HepG2 (cell line): Measurements from ENCODE around the gene ARHGAP23. TPM values are rescaled to one million over a fixed set of nuclear protein-coding genes. Genes with fewer than 3 reads are reported as not detected.

ENCODE experiments used
- ATAC-seq: fragments of 200-7000 bp; cut with Tn5 transposase; 3 replicates; pipeline ENCODE4 v1.9.1; 2020; ENCODE audit warnings: mild to moderate bottlenecking, moderate library complexity
- Bru-seq: library from RNA; stranded (reverse); fragments of 400-500 nt; gene quantifications from one replicate; lab custom pipeline; 2021; lab: Mats Ljungman, UMichigan
- BruChase-seq, 2 experiments: library from RNA; stranded (reverse); fragments of 400-500 nt; gene quantifications; one replicate each; lab custom pipeline; 2021; lab: Mats Ljungman, UMichigan
- BruUV-seq: library from RNA; stranded (reverse); fragments of 400-500 nt; replicated peaks from 2 replicates; lab custom pipeline; 2021; lab: Mats Ljungman, UMichigan
- CTCF ChIA-PET: fragments of 300-600 bp; formaldehyde crosslinking; extraction: SDS; loops from one replicate; lab custom pipeline; 2021; ENCODE audit warnings: low total read pairs, inconsistent platforms, low intra/inter-chr PET ratio; lab: Yijun Ruan, JAX
- POLR2A ChIA-PET: fragments of 350-600 bp; sonication (Branson Sonifier 250); formaldehyde crosslinking; loops from one replicate; lab custom pipeline; 2020; ENCODE audit warnings: antibody characterized with exemption, inconsistent platforms; lab: Yijun Ruan, JAX
- DNase-seq: peaks from one replicate; pipeline ENCODE4 v3.0.0-alpha.2; 2015; ENCODE audit warnings: low spot score
- FAIRE-seq: peaks from 3 replicates; lab custom pipeline; 2011; peaks lifted over from hg19 to GRCh38; lab: Jason Lieb, UNC
- H2AFZ ChIP-seq: one replicate; pipeline ENCODE4 v1.6.1; 2011; ENCODE audit warnings: low read length, inconsistent platforms
- H3K27ac ChIP-seq: fragments of 300-600 bp; 3 replicates; pipeline ENCODE4 v1.8.0; 2011; ENCODE audit warnings: mixed run types, mild to moderate bottlenecking, mixed read lengths, low read length, inconsistent platforms; ENCODE audit not compliant: insufficient read depth; ENCODE audit errors: extremely low read length
- H3K27me3 ChIP-seq, 2 experiments: fragments of 200-600 bp in 1 of 2; 2 replicates in 1 of 2; 3 replicates in 1 of 2; pipeline versions ENCODE4 v1.6.0 to v1.8.0; 2011; ENCODE audit warnings: low read length in 2 of 2, mild to moderate bottlenecking in 2 of 2, moderate library complexity in 2 of 2, inconsistent platforms in 1 of 2; ENCODE audit not compliant: insufficient read depth in 2 of 2, control insufficient read depth in 1 of 2
- H3K36me3 ChIP-seq, 2 experiments: fragments of 200-600 bp in 1 of 2; replicated peaks in 1 of 2; 2 replicates in 1 of 2; 3 replicates in 1 of 2; pipeline versions ENCODE4 v1.5.1 to v1.8.0; 2011; ENCODE audit warnings: low read length in 2 of 2, inconsistent platforms in 1 of 2; ENCODE audit not compliant: insufficient read depth in 2 of 2, control insufficient read depth in 1 of 2
- H3K4me1 ChIP-seq: 2 replicates; pipeline ENCODE4 v1.5.1; 2012; ENCODE audit warnings: low read length, inconsistent platforms; ENCODE audit not compliant: insufficient read depth
- H3K4me2 ChIP-seq: 2 replicates; pipeline ENCODE4 v1.6.0; 2011; ENCODE audit warnings: low read depth, low read length, inconsistent platforms
- H3K4me3 ChIP-seq, 3 experiments: fragments of 200-600 bp in 1 of 3; sonication (generic), shearing (Covaris generic) in 1 of 3; replicated peaks in 1 of 3; 2 replicates each; pipeline ENCODE4 v1.5.1; 2011 to 2016; ENCODE audit warnings: low read length in 3 of 3, inconsistent platforms in 2 of 3, low read depth in 2 of 3, mild to moderate bottlenecking in 2 of 3, control low read depth in 1 of 3, mixed read lengths in 1 of 3; ENCODE audit not compliant: insufficient read depth in 1 of 3
- H3K79me2 ChIP-seq: one replicate; pipeline ENCODE4 v1.6.1; 2011; ENCODE audit warnings: low read length, inconsistent platforms; ENCODE audit not compliant: insufficient read depth
- H3K9ac ChIP-seq: 2 replicates; pipeline ENCODE4 v1.6.0; 2011; ENCODE audit warnings: mild to moderate bottlenecking, low read depth, low read length, inconsistent platforms; ENCODE audit not compliant: insufficient read depth
- H3K9me3 ChIP-seq: 2 replicates; pipeline ENCODE4 v1.5.1; 2012; ENCODE audit warnings: mild to moderate bottlenecking, low read length
- H4K20me1 ChIP-seq: 2 replicates; pipeline ENCODE4 v1.6.0; 2011; ENCODE audit warnings: inconsistent platforms, mild to moderate bottlenecking, low read length, moderate library complexity; ENCODE audit not compliant: insufficient read depth
- GABPB1 ChIP-seq: IDR thresholded peaks from 2 replicates; pipeline ENCODE4 v1.6.1; 2016; ENCODE audit warnings: mild to moderate bottlenecking, missing genetic modification reagents, moderate library complexity, missing compliant biosample characterization
- HNRNPK ChIP-seq: fragments of 200-400 bp; formaldehyde crosslinking; IDR thresholded peaks from 2 replicates; pipeline ENCODE4 v1.6.1; 2018; ENCODE audit warnings: low read length, low read depth, moderate library complexity, mild to moderate bottlenecking; ENCODE audit not compliant: poor library complexity, severe bottlenecking
- SMARCC2 ChIP-seq: fragments of 450-650 bp; IDR thresholded peaks from 2 replicates; pipeline ENCODE4 v1.6.1; 2017; ENCODE audit warnings: antibody characterized with exemption, mild to moderate bottlenecking
- ZNF687 ChIP-seq: sonication (generic); formaldehyde crosslinking; IDR thresholded peaks from 2 replicates; pipeline ENCODE4 v1.5.1; 2020; ENCODE audit warnings: mild to moderate bottlenecking, missing genetic modification reagents, moderate library complexity
- ZNF790 ChIP-seq: sonication (generic); formaldehyde crosslinking; IDR thresholded peaks from 2 replicates; pipeline ENCODE4 v1.8.0; 2022; ENCODE audit warnings: missing genetic modification reagents, mild to moderate bottlenecking, borderline replicate concordance
- WGBS: methylation state at CpG from one replicate; pipeline ENCODE4 v1.1.6; 2017; ENCODE audit warnings: low lambda C conversion rate; 5-methylcytosine and 5-hydroxymethylcytosine counted together
- in situ Hi-C: cut with HindIII; loops from 2 replicates; pipeline ENCODE4 v1.10.0; 2017; ENCODE audit warnings: low pct_unique_long_range_greater_than_20kb; ENCODE audit not compliant: extremely low pct_ligation_motif_present
- intact Hi-C: fragments of 100-400 bp; cut with micrococcal nuclease; formaldehyde crosslinking; loops from one replicate; pipeline ENCODE4 v1.10.0; 2022; ENCODE audit not compliant: unreplicated experiment
- long read RNA-seq, 2 experiments: library from RNA in 1 of 2; library from polyadenylated mRNA in 1 of 2; stranded (forward) in 1 of 2; unstranded in 1 of 2; transcript quantifications; one replicate each; pipeline ENCODE4 v2.0.0, GENCODE V29; 2019 to 2022
- polyA minus RNA-seq, 3 experiments: library from RNA; depleted of rRNA, polyadenylated mRNA; stranded (reverse); fragments of >200 nt; gene quantifications; 2 replicates each; pipeline ENCODE4 v1.2.3, GENCODE V29; 2011; ENCODE audit warnings: low replicate concordance in 1 of 3
- polyA plus RNA-seq, 8 experiments: library from polyadenylated mRNA; depleted of rRNA in 3 of 8; stranded (reverse) in 7 of 8; unstranded in 1 of 8; fragments of >200 nt; fragmentation: Illumina TruSeq in 4 of 8; extraction: Trizol in 4 of 8; gene quantifications; 2 replicates each; pipeline versions ENCODE4 v1.2.1 to v1.2.3, GENCODE V29; 2011 to 2016; ENCODE audit warnings: low read depth in 4 of 8, missing spikeins in 1 of 8, mixed read lengths in 1 of 8; ENCODE audit not compliant: insufficient read depth in 1 of 8
- total RNA-seq, 5 experiments: library from RNA; depleted of rRNA; stranded (reverse); fragments of >200 nt; fragmentation: Illumina TruSeq; extraction: Trizol; gene quantifications; 2 replicates each; pipeline ENCODE4 v1.2.3, GENCODE V29; 2016; ENCODE audit warnings: low read depth in 1 of 5

Gene ARHGAP23, protein sequence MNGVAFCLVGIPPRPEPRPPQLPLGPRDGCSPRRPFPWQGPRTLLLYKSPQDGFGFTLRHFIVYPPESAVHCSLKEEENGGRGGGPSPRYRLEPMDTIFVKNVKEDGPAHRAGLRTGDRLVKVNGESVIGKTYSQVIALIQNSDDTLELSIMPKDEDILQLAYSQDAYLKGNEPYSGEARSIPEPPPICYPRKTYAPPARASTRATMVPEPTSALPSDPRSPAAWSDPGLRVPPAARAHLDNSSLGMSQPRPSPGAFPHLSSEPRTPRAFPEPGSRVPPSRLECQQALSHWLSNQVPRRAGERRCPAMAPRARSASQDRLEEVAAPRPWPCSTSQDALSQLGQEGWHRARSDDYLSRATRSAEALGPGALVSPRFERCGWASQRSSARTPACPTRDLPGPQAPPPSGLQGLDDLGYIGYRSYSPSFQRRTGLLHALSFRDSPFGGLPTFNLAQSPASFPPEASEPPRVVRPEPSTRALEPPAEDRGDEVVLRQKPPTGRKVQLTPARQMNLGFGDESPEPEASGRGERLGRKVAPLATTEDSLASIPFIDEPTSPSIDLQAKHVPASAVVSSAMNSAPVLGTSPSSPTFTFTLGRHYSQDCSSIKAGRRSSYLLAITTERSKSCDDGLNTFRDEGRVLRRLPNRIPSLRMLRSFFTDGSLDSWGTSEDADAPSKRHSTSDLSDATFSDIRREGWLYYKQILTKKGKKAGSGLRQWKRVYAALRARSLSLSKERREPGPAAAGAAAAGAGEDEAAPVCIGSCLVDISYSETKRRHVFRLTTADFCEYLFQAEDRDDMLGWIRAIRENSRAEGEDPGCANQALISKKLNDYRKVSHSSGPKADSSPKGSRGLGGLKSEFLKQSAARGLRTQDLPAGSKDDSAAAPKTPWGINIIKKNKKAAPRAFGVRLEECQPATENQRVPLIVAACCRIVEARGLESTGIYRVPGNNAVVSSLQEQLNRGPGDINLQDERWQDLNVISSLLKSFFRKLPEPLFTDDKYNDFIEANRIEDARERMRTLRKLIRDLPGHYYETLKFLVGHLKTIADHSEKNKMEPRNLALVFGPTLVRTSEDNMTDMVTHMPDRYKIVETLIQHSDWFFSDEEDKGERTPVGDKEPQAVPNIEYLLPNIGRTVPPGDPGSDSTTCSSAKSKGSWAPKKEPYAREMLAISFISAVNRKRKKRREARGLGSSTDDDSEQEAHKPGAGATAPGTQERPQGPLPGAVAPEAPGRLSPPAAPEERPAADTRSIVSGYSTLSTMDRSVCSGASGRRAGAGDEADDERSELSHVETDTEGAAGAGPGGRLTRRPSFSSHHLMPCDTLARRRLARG (N-terminal part only)
- total RNA-seq (2016; rRNA removed; fragmentation: Illumina TruSeq; extraction: Trizol) (not detected in 2 replicates), polyA plus RNA-seq (2011; rRNA removed) (0.03 TPM in 2 replicates), polyA minus RNA-seq (2011; rRNA and poly(A)+ RNA removed; ENCODE audit: low replicate concordance) (41.8 TPM in 1 of 2 replicates, not detected in the other), Bru-seq, nascent RNA (percentile 16 among the genes with signal in this experiment), BruChase-seq, experiment 1, labeled RNA remaining after a 6-hour chase (percentile 22 among the genes with signal in this experiment), BruChase-seq, experiment 2, labeled RNA remaining after a 2-hour chase (percentile 17 among the genes with signal in this experiment)
- not detected in 2 replicates for total RNA-seq (2016; cell fraction: cytosol; rRNA removed; fragmentation: Illumina TruSeq; extraction: Trizol; ENCODE audit: low read depth)
- 0.22 TPM in 1 of 2 replicates, not detected in the other for total RNA-seq (2016; cell fraction: insoluble cytoplasmic fraction; rRNA removed; fragmentation: Illumina TruSeq; extraction: Trizol)
- total RNA-seq (2016; cell fraction: membrane; rRNA removed; fragmentation: Illumina TruSeq; extraction: Trizol): not detected in 2 replicates
- total RNA-seq (2016; cell fraction: nucleus; rRNA removed; fragmentation: Illumina TruSeq; extraction: Trizol): 0.96 TPM in 1 of 2 replicates, not detected in the other
- 0.03 and 0.14 TPM in 2 replicates for polyA plus RNA-seq (2011; cell fraction: cytosol; rRNA removed)
- polyA plus RNA-seq (2011; cell fraction: nucleus; rRNA removed): 0.28 and 0.32 TPM in 2 replicates
- polyA plus RNA-seq (2012): 0.08 and 0.20 TPM in 2 replicates
- 0.18 TPM in 1 of 2 replicates, not detected in the other for polyA plus RNA-seq (2016; cell fraction: cytosol; fragmentation: Illumina TruSeq; extraction: Trizol; ENCODE audit: low read depth)
- 0.04 TPM in 1 of 2 replicates, not detected in the other for polyA plus RNA-seq (2016; cell fraction: insoluble cytoplasmic fraction; fragmentation: Illumina TruSeq; extraction: Trizol; ENCODE audit: low read depth)
- not detected in 2 replicates for polyA plus RNA-seq (2016; cell fraction: membrane; fragmentation: Illumina TruSeq; extraction: Trizol; ENCODE audit: low read depth)
- 0.15 and 0.55 TPM in 2 replicates for polyA plus RNA-seq (2016; cell fraction: nucleus; fragmentation: Illumina TruSeq; extraction: Trizol; ENCODE audit: insufficient read depth, low read depth)
- polyA minus RNA-seq (2011; cell fraction: cytosol; rRNA and poly(A)+ RNA removed): 0.20 TPM in 1 of 2 replicates, not detected in the other
- 0.39 TPM in 1 of 2 replicates, not detected in the other for polyA minus RNA-seq (2011; cell fraction: nucleus; rRNA and poly(A)+ RNA removed)
- long read RNA-seq, experiment 1: 0 reads
- long read RNA-seq, experiment 2, partial matches to known transcripts: 0 of 1 reads
- long read RNA-seq, experiment 2, other reads (novel, unspliced or antisense): 1 of 1 reads

- Histone ChIP-seq H2AFZ (no peak within 1 kb of the TSS), H3K4me3 (peak within 1 kb of the TSS; percentile 4 to 63 (median 11); a peak in 5 of 6 replicates), H3K9me3 (no peaks in the 10 kb centered on the region), H3K4me2 (peak within 1 kb of the TSS; percentile 74), H3K27ac (no peak within 1 kb of the TSS), H3K36me3 (no peaks in the 10 kb centered on the region), H3K4me1 (peaks cover 20% of the 10 kb centered on the region), H3K27me3 (peaks cover 10 to 74% of the 10 kb centered on the region in 2 experiments), H3K79me2 (no peaks in the 10 kb centered on the region), H4K20me1 (no peaks in the 10 kb centered on the region; the same call in 1 of the 2 replicates), H3K9ac (peak within 1 kb of the TSS; percentile 21; the same call in 1 of the 2 replicates)
- POLR2A ChIA-PET: no interaction called here
- intact Hi-C loops (loop anchor here (10.0 kb wide), 1 partner anchor 237 kb away; no protein-coding TSS in a partner anchor), in situ Hi-C loops (loop anchor here (5.0 to 10.0 kb wide), 2 partner anchors 49 to 237 kb away; no protein-coding TSS in a partner anchor)
- peak; percentile 50 for ATAC-seq
- CTCF ChIA-PET: no interaction called here
- TF ChIP-seq ZNF687 (peak; percentile 12; the same call in 1 of the 2 replicates), SMARCC2 (no peak), ZNF790 (CRISPR knock-in tag) (0 out of 2 replicates have a peak, but pooled peaks have one; percentile 32), HNRNPK (peak; percentile 5), GABPB1 (CRISPR knock-in tag) (0 out of 2 replicates have a peak, but pooled peaks have one; percentile 20)
- BruUV-seq: no TSS peak
- WGBS: 10% methylated on average over 20 of the region's 46 CpGs
- DNase-seq: no peak
- FAIRE-seq: no peak
These were observed at the start of gene ARHGAP23 for GRCh38 chr17:38428112-38428642. ARHGAP23 (plus strand) TSS chr17:38428464; CDS start chr17:38428486, 22 bp downstream.
